Uterus (tissue), 2 donors: ENCODE results near the gene PUS1.

ENCODE experiments used
- POLR2A ChIP-seq, 2 donors: fragments of 450-650 bp; IDR thresholded peaks; one replicate each; pipeline ENCODE4 v1.6.1; 2016; ENCODE audit warnings: antibody characterized with exemption in 2 of 2, mild to moderate bottlenecking in 1 of 2, moderate library complexity in 1 of 2
- TF ChIP-seq, protein P1 (sequence below), 4 experiments: fragments of 200-600 bp in 2 of 4; fragments of 450-650 bp in 2 of 4; sonication (generic) in 2 of 4; IDR thresholded peaks; one replicate each; pipeline ENCODE4 v1.5.1; 2016 to 2019; ENCODE audit warnings: antibody characterized with exemption in 4 of 4, mild to moderate bottlenecking in 2 of 4, moderate library complexity in 1 of 4

GRCh38 chr12:131918311-131919050, 10.6 kb upstream of the PUS1 start:
- TF ChIP-seq, protein P1, sequence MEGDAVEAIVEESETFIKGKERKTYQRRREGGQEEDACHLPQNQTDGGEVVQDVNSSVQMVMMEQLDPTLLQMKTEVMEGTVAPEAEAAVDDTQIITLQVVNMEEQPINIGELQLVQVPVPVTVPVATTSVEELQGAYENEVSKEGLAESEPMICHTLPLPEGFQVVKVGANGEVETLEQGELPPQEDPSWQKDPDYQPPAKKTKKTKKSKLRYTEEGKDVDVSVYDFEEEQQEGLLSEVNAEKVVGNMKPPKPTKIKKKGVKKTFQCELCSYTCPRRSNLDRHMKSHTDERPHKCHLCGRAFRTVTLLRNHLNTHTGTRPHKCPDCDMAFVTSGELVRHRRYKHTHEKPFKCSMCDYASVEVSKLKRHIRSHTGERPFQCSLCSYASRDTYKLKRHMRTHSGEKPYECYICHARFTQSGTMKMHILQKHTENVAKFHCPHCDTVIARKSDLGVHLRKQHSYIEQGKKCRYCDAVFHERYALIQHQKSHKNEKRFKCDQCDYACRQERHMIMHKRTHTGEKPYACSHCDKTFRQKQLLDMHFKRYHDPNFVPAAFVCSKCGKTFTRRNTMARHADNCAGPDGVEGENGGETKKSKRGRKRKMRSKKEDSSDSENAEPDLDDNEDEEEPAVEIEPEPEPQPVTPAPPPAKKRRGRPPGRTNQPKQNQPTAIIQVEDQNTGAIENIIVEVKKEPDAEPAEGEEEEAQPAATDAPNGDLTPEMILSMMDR (IDR thresholded peaks at IDR 0.05), result no peak
- no peak for TF ChIP-seq POLR2A (IDR thresholded peaks at IDR 0.05)
